DMS114 treated with DMSO at 0.1 percent for 48 hours (cell line): ENCODE measurements around the gene HLA-B.
A peak's percentile ranks its signal among the peaks of the same experiment; 100 is the strongest.
"Not testable (repeated sequence)": the region's sequence is repeated elsewhere in the genome, so short reads cannot be mapped to it uniquely, and the experiment has no call there.

Experiments
- DNase-seq: peaks from one replicate; lab custom pipeline; 2025; ENCODE audit not compliant: unreplicated experiment; lab: John Stamatoyannopoulos, UW

The HLA-B gene

DNA sequence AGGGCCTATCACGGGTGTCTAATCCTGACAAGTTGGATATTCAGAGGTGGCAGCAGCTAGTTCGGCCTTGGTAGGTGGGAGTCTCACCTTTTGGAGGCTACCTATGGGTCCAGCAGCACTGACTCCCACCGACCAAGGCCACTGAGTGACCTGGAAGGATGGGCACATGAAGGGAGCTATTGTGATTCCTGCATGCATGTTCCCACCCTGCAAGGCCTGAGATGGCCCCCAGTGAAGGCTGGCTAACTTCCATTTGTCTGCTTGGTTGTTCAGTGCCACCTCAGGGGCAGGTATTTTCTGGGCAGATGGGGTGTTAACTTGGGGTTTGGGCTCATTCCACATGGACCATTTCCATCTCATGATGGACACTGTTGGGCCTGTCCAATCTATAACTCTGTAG, 28.1 kb upstream of the HLA-B start:
- no peak for DNase-seq

DNA sequence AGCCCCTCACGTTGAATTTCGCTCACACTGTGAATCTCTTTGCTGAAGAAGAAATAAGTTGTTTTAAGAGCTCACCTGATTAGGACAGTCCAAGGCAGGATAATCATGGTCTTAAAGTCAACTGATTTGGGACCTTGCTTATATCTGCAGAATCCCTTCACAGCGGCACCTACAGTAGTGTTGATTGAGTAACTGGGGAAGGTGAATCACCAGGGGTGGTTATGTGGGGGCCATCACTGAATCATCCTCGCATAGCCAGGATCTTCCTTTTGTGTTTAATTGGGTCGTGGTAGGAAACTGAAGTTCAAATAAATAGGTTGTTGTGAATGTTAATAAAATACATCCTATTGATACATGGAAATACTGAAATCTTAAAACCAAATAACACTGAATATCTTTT, 26.2 kb upstream of the HLA-B start:
- no peak for DNase-seq

DNA sequence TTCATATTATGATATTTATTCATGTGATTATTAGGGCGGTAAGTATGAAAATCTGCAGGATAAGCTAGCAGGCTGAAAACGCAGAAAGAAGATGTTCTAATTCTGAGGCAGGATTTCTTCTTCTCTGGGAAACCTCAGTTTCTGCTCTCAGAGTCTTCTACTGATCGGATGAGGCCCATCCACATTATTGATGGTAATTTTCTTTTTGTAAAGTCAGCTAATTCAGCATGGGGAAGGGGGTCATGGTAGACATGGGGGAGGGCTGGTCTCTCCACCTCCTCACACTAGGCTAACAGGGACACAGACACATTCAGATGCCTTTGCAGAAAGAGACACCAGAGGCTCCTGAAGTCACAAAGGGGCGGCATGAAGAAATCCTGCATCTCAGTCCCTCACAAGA, 24.7 kb upstream of the HLA-B start:
- no peak for DNase-seq

DNA sequence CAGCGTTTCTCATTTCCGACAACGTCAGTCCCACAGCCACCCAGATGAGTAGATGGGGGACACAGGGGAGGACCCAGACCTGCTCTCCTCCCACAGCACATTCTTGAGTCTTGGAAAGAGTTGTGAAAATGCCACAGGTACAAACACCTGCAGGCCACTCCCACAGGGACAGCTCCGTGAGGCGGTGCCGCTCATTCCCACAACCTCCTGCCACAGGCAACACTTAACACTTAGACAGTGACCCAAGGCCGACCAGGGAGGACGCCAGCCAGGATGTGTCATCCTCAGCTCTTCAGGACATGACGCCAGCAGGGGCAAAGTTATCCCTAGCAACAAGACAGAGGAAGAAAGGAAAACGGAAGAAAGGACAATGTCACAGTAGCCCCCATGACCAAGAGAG, 22.9 kb upstream of the HLA-B start:
- no peak for DNase-seq

DNA sequence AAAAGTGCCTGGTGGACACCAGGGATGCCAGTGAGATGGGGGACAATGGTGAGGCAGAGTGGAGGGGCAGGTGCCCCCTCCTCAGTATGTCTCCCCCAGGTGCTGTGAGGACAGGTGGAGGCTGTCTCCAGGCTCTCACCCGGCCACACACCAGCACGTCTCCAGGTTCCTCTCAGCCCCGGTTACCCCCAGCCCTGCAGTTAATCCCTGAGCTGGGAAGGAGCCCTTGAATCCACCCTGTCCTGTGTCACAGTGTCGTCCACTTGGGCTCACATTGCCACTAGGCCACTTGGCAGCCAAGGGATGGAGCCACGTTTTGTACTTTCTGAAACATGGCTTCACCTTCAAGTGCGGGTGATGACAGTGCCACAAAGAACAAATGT, 21.7 kb upstream of the HLA-B start:
- no peak for DNase-seq

DNA sequence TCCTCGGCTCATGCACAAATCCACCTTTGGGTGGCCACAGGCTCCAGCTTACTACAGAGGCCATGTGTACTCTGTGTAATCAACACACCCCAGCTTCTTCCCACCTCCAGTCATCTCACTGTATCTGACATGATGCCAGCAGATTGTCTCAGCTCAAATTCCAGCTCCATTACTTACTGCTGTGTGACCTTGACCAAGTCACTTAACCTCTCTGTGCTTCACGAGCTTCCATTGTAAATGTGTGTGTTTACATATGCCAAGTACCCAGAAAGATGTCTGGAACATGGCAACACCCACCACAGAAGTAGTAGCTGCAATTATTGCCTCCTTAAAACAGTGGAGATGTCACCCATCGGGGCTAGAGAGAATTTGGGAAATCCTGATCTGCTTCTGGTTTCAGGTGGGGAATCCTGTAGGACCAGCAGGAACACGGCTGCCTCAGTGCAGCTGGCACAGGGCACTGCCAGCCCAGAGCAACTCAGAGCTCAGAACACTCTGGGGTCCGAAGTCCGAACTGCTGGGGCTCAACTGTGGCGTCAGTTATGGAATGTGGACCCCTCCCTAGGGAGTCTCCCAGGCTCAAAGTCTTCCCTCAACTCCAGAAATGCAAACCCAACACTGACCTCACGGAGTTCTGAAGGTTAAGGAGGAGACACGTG, 21.2 kb upstream of the HLA-B start:
- DNase-seq: no peak

DNA sequence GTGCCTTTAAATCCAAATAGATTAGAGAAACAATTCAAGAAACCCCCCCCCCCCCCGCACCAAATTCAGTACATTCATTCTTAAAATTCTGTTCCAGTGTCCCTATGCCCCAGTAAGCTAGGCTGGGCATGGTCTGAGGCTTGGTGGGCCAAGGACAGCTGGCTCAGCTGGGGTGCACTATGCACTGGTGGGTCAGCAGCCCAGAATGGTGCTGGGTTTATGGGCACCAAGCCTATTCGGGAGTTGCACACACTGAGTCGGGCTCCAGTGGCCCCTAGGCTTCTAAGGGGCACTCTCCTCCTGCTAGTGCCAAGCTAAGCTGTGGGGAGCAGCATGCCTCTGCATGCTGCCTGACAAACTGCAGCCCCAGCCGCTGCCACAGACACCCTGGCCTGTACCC, 20.1 kb upstream of the HLA-B start:
- no peak for DNase-seq

DNA sequence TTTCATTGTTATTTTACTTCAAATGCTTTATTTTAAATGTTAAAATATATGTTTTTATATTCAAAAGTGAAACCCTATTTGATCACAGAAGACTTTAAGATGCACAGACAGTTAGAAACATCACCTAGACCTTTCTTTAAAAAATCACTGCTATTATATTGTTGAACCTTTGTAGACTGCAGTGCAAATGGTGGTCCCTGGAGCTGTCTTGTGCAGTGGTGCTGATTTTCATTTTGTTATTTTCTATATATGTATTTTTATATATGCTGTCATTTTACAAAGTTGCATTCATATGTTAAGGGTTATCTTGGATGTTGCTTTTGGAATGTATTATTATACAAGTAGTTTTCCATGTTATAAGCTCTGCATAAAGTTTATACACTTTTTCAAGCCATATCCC, 18.7 kb upstream of the HLA-B start:
- DNase-seq: no peak

DNA sequence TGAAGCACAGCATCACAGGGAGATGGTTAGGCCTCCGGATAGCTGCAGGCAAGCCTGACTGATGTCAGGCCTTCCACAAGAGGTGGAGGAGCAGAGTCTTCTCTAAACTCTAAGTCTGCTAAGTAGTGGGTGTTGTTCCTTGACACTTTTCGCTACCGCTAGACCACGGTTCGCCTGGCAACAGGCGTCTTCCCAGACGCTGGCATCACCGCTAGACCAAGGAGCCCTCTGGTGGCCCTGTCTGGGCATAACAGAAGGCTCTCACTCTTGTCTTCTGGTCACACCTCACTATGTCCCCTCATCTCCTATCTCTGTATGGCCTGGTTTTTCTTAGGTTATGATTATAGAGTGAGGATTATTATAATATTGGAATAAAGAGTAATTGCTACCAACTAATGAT, 17.1 kb upstream of the HLA-B start:
- DNase-seq: not testable (repeated sequence)

DNA sequence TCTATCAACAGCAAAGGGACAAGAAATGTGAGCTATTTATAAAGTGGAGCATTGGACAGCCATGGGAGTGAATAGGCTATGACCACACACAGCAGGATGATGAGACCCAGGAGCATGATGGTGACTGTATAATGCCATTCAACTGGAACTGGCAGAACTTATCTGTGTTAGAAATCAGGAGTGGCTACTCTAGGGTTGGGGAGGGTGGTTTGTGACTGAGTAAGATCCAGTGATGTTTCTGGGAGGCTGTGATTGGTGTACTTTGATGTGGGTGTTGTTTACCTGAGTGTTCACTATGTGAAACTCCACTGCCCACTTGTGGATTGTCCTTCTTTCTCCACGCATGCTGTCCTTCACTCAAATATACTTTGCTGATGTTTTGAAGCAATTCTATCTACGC, 11.5 kb upstream of the HLA-B start:
- DNase-seq: no peak

DNA sequence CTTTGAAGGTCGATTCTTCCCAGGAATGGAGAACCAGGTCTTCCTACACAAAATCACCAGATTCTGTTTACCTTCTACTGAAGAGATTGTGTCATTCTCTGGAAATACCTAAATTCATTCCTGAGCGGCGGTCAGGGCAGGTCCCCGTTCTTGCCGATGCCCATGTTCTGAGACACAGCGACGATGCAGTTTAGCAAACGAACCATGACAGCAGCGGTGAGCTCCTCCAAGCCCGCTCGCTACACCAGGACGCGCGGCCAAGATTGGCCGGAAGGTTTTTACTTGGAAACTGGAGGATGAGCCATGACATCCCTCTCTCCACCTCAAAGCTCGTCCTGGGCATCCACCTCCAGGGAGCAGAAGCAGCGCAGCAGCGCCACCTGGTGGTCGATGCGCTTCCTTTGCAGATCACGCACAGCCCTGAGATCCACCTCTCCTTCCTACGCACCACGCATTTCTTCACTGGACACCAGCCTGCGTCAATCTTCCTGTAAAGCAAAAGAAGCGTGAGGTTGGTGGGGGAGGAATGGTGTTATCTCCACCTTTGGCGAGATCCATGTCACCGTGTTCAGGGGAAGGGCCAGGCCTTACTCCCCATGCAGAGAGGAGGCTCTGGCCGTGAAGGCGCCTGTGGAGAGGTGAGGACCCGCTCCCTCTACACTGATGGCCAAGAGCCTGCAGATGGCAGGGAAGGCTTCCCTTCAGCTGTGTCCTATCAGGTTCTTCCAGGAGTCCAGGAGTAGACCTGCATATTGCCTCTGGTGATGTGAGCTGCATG, 9.9 kb upstream of the HLA-B start:
- DNase-seq: peak; percentile 84

DNA sequence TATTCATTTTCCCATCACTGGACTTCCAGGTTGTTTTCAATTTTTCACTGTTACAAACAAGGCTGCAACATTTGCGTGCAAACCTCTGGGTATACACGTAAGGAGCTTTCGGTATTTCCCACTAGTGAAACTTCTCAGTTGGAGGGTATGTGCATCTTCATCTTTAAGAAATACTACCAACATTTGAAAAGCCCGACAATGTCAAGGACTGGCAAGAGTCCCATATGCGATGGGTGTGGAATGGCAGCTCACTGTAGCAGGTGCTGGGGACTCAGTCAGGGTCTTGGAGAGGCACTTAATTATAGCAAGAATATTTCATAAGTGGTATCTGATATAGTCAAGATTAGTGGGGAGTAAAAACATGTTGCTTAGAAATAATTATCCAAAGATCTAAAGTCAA, 8.9 kb upstream of the HLA-B start:
- no peak for DNase-seq

DNA sequence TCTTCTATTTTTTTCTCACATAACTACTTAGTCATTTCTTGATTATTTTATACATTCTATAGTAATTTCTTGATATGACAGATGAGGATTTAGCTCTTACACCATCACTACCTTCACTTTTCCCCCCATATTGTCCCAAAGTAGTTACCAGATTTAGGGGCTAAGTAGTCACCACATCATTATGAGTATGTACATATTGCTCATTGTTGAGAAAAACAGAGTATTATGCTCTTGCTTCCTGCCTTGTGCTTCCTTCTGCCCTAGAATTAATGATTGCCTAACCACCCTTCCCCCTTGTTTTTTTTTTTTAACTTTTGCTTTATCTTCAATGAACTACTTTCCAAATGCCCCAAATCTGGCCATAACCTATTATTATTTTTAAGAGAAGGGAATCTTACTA, 6.8 kb upstream of the HLA-B start:
- DNase-seq: no peak

DNA sequence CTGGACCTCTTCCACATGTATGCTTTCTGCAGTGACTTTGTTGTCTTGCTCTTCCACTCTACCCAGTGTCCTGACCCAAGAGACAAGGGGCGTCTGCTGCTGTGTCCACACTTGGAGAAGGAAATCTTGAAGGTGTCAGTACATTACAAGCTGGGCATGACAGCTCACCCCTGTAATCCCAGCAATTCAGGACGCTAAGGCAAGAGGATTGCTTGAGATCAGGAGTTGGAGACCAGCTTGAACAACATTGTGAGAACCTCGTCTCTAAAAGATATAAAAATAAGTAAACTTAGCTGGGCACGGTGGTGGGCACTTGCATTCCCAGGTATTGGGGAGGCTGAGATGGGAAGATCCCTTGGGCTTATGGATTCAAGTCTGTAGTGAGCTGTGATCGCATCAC, 5.8 kb upstream of the HLA-B start:
- DNase-seq: no peak

DNA sequence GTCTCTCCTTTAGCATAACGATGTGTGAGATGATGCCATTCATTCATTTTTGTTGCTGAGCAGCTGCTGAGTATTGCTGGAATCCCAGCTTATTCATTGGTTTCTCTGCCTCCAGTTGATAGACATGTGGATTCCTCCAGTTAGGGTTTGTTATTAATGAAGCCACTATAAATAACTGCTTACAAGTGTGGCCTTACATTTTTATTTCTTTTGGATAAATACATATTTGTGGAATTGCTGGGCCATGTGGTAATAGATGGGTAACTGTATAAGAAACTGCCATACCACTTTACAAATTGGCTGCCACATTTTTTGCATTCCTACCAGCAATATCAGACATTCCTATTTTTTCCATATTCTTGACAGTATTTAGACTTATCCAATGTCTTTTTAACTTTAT, 2.6 kb upstream of the HLA-B start:
- no peak for DNase-seq

DNA sequence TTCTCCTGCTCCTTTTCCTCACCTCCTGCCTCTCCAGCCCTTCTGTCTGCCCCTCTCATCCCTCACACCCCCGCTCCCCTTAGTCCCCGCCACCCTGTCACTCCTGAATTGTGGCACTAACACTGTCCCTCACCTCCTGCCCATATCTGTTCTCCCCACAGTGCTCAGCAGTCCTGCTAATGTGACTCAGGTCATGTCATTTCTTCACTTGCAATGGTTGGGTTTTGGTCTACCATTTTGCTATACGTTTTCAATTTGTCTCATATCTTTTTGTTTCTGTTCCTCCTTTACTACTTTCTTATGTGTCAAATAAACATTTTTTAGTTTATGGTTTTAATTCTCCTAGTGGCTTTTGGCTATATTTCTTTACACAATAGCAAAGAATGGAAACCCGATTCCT, 1.3 kb upstream of the HLA-B start:
- DNase-seq: no peak

DNA sequence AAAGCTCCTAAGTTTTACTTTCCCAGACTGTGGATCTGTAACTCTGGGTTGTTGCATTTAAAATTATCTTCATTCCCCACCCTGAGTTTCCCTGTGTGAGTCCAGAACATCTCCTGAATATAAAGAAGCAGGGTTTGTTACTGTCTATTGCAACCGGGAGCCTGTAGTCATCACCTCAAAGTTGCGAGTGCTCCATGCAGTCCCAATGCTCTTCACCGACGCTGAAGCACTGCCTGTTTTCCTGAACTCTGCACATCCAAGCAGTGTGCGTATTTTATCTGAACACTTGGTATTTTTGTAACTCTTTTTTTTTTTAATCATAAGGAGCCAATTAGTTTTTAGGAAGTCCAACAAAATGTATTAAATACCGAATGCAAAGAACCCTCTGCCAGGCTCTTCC, 907 bp upstream of the HLA-B start:
- no peak for DNase-seq

DNA sequence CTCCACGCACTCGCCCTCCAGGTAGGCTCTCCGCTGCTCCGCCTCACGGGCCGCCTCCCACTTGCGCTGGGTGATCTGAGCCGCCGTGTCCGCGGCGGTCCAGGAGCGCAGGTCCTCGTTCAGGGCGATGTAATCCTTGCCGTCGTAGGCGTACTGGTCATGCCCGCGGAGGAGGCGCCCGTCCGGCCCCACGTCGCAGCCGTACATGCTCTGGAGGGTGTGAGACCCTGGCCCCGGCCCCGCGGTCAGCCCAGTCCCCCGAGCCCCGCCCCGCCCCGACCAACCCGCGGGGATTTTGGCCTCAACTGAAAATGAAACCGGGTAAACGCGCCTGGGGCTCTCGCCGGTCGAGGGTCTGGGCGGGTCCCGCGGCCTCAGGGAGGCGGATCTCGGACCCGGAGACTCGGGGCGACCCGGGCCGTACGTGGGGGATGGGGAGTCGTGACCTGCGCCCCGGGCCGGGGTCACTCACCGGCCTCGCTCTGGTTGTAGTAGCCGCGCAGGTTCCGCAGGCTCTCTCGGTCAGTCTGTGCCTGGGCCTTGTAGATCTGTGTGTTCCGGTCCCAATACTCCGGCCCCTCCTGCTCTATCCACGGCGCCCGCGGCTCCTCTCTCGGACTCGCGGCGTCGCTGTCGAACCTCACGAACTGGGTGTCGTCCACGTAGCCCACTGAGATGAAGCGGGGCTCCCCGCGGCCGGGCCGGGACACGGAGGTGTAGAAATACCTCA, 598 bp downstream of the HLA-B start:
- DNase-seq: no peak

DNA sequence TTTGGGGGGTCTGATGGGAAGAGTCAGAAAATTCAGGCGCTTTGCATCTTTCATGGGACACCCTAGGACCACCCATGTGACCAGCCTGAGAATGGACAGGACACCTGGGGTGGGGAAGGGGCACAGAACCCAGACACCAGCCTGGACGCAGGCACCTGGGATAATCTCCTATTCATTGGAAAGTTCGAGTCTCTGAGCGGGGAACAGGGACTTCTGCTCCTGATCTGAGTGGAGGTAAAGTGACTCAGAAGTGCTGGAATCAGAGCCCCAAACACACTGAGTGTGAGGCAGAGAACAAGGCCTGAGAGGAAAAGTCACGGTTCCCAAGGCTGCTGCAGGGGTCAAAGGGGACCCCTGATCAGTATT, 1.4 kb downstream of the HLA-B start:
- no peak for DNase-seq

DNA sequence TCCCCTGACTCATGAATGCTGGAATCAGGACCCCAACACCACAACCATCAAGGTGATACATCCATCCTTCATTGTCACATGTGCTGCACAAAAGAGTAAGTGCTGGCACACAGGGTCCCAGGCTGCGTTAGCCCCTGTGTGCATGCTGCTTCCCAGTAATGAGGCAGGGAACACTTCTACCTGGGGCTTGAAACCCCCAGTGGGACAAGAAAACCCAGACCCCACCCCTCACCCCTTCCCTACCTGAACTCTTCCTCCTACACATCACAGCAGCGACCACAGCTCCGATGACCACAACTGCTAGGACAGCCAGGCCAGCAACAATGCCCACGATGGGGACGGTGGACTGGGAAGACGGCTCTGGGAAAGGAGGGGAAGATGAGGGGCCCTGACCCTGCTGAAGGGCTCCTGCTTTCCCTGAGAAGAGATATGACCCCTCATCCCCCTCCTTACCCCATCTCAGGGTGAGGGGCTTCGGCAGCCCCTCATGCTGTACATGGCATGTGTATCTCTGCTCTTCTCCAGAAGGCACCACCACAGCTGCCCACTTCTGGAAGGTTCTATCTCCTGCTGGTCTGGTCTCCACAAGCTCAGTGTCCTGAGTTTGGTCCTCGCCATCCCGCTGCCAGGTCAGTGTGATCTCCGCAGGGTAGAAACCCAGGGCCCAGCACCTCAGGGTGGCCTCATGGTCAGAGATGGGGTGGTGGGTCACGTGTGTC, 2.0 kb downstream of the HLA-B start:
- no peak for DNase-seq

DNA sequence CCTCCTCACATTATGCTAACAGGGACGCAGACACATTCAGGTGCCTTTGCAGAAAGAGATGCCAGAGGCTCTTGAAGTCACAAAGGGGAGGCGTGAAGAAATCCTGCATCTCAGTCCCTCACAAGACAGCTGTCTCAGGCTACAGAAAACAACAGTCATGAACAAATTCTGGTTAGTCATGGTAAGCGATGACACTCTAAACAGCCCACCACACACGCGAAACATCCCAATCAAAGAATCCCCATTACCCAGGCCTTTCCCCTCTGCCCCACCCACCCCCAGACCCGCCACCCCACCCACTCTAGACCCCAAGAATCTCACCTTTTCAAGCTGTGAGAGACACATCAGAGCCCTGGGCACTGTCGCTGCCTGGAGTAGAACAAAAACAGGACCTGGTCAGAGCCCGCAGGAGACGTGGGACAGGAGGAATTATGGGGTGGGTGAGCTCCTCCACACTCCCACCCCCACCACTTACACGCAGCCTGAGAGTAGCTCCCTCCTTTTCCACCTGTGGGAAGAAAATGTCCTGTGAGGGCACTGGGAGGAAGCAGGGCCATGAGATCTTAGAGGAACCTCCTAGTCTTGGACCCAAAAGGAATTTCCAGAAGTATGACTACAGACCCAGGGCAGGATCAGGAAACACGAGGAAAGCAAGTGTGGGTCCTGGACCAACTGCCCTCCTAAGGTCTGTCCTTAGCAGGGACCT, 2.7 kb downstream of the HLA-B start:
- no peak for DNase-seq
